ENCODE data around the gene CCR5. TPM values are rescaled to one million over a fixed set of nuclear protein-coding genes. Genes with fewer than 3 reads are reported as not detected.

The CCR5 gene
- total and polyA plus RNA-seq, 9 of the 15 experiments (the other 6 are each of a cell fraction or from before 2014, with no cell fraction given): not detected

GRCh38 chr3:46375218-46375617 lies 4.5 kb downstream of the CCR5 start (continued):
- TF ChIP-seq ZNF592 (IDR thresholded peaks at IDR 0.05): no peak

GRCh38 chr3:46375814-46376213 lies 5.1 kb downstream of the CCR5 start:
- H3K9me3 ChIP-seq (replicated peaks; ENCODE audit: control insufficient read depth, insufficient read depth, low read depth, low read length): no peaks in the 10 kb centered on the region
- no peak overlapping the region for H3K9ac ChIP-seq (ENCODE audit: insufficient read depth in 1 of 2, low read depth in 2 of 2, low read length in 2 of 2)
- intact Hi-C loops (cut with micrococcal nuclease): loop anchor here (5.0 kb wide), 1 partner anchor 299 kb away; no protein-coding TSS in a partner anchor
- H2AFZ ChIP-seq (ENCODE audit: low read depth, low read length): no peak overlapping the region
- H3K27me3 ChIP-seq (ENCODE audit: control insufficient read depth in 2 of 2, insufficient read depth in 2 of 2, low read length in 2 of 2): peaks cover 14 to 35% of the 10 kb centered on the region in 2 experiments; a peak in 4 of 5 replicates
- no peaks in the 10 kb centered on the region for H3K79me2 ChIP-seq (ENCODE audit: control insufficient read depth, insufficient read depth, low read length)
- TF ChIP-seq ZBTB33 (CRISPR knock-in tag; IDR thresholded peaks at IDR 0.05) (no peak), SREBF1 (IDR thresholded peaks at IDR 0.05; ENCODE audit: borderline replicate concordance, low read depth, low read length) (no peak), SMAD3 (CRISPR knock-in tag; conservative IDR thresholded peaks at IDR 0.05) (no peak), CHAMP1 (IDR thresholded peaks at IDR 0.05) (no peak), GATA2 (CRISPR knock-in tag; IDR thresholded peaks at IDR 0.05) (no peak), ZNF384 (IDR thresholded peaks at IDR 0.05; ENCODE audit: low read depth, low read length) (no peak), ZNF586 (CRISPR knock-in tag; conservative IDR thresholded peaks at IDR 0.05) (no peak), DLX4 (CRISPR knock-in tag; IDR thresholded peaks at IDR 0.05) (no peak), KLF10 (CRISPR knock-in tag; IDR thresholded peaks at IDR 0.05) (no peak)
- ChIA-PET POLR2A (interaction anchor here (0.7 kb wide), 1 partner anchor 196 kb away, joined by 3 read pairs; no protein-coding TSS in a partner anchor), CTCF (ENCODE audit: low intra/inter-chr PET ratio) (no interaction called here)
- BruUV-seq (replicated peaks): no TSS peak
- DNase-seq (ENCODE audit: extremely low read depth in 1 of 4, low spot score in 3 of 4): no peak
- H3K4me1 ChIP-seq (replicated peaks in 1 of 2; ENCODE audit: control insufficient read depth in 2 of 2, insufficient read depth in 2 of 2, low read length in 2 of 2): no peaks in the 10 kb centered on the region; a peak in 1 of 5 replicates
- WGBS (ENCODE audit: insufficient coverage, low coverage, missing lambda C conversion rate): 3% methylated on average over 2 of the region's 2 CpGs
- in situ Hi-C loops (cut with MboI): no loop called here
- H3K4me3 ChIP-seq: no peak overlapping the region
- H3K4me2 ChIP-seq (ENCODE audit: insufficient read depth, low read length): no peak overlapping the region
- H3K36me3 ChIP-seq (ENCODE audit: control insufficient read depth, insufficient read depth, low read length): no peaks in the 10 kb centered on the region
- FAIRE-seq: no peak
- ATAC-seq: no peak
- no peaks in the 10 kb centered on the region for H4K20me1 ChIP-seq (replicated peaks; ENCODE audit: control insufficient read depth, insufficient read depth, low read length)
- no peaks in the 10 kb centered on the region for H3K9me1 ChIP-seq (ENCODE audit: control insufficient read depth, insufficient read depth, low read length)
- no peak overlapping the region for H3K27ac ChIP-seq (ENCODE audit: extremely low read depth, low read depth, low read length)

Data from K562 (cell line).